ENCODE results near the gene IRF2BP2.
A peak's percentile ranks its signal among the peaks of the same experiment; 100 is the strongest.

Gene IRF2BP2

DNA sequence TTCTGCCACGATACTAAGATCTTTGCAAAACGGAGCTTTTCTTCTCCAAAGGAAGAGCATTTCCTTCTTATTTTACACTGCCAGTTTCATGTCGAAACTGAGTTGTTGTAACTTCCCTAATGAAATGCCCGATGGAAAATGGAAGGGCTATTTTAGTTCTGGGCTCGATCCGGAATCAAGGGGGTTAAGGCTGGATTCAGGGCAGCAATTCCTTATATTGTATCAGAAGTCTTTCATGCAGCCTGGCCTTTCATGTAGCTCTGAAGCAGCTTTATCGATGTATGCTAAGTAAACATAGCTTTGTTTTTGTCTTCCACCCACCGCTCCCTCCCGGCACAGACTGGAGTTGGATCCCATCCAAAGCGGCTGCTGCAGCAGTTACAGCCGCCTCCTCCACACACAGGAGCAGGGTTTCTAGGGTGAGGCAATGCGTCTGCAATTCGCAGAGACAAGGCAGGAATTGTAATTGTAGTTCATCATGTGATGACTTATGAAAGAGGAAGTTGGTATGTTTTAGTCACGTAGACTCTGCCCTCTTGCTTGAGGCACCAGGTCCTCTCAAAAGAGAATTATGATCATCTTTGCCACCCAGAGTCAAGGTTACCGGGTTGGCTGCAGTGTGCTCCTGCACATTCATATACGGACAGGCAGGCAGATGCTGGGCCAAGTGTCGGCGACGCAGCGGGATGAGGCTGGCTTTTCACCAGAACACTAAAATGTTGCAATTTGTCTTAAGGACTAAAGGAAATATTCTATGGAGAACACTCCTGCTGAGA, 2.6 kb upstream of the IRF2BP2 start:
- DNase-seq = peak; percentile 92

DNA sequence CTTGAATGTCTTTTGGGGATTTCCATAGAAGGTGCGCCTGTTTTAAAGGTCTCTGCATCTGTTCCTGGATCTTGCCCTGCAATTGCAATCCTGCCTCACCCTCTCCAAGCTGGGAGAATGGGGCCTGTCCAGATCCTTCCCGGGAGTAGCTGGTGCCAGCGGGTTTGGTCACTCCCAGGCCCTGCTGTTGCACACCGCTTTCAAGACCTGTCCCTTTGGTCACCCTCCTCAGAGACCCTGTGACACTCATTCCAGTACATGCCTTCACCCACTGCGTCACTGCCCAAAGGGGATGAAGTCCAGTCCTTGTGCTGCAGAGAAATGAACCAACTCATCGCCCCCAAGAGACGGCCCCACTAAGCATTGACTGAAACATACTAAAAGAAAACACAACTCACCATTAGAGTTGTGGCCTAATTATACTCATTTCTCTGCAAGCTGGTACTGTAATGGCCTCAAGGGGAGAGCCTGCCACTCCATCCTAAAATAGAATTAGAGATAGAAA, 1.9 kb upstream of the IRF2BP2 start:
- DNase-seq = peak; percentile 75

DNA sequence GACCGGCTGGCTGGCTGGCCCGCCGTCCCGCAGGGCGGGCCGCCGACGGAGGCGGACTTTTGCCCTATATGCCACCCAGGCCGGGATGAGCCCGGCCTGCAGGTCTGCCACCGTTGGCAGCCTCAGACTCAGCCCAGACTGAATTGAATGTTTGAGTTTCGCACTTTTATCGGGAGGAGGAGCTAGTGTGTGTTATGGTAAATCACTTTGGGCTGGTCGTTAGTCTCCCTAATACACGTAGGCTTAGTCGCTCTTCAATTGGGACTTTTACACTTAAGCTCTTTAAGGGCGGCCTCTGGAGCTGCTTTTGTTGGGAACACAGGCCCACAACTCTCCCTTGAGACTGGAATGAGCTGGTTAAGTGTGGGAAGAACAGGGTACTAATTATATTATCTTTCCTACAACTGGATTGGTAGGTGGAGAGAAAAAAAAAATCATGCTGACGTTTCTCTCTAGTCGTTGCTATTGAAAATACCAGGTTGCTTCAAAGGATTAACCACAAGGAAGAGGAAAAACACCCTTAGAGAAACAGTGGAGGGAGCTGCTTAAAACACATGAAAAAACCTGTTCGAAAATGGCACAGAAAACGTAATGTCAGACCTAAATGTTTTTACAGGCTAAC, 1.4 kb upstream of the IRF2BP2 start:
- DNase-seq = peak; percentile 74

DNA sequence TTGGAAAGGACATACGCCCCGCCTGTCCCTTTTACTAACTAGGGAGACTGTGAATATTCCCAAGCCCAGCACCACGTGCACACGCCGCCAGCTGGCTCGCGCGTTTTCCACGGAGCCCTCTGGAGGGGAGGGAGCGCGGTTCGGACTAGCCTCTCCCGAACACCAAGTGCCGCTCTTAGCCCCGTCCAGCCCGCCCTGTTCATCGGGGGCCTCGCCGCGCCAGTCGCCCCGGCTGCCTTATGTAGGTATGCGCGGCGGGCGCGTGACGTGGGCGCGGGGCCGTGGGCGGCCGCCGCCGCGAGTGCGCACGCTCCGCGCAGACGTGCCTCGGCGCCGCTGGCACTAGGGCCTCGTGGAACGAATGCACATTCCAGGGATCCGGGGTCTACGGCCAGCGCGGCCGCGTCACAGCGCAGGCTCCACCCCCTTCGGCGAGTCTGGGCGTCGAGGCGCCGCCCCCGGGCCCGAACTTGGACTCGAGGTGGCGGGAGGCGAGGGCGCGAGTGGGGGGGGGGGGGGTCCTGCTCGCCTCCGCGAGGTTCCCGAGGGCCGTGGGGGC, 767 bp upstream of the IRF2BP2 start:
- peak; percentile 99 for DNase-seq

- no peak for DNase-seq
Measured at GRCh38 chr1:234609691-234610042, 311 bp downstream of the IRF2BP2 start.

- DNase-seq = peak; percentile 7
Measured at GRCh38 chr1:234608911-234609690, 877 bp downstream of the IRF2BP2 start.

GRCh38 chr1:234608025-234608910, 1.7 kb downstream of the IRF2BP2 start:
- DNase-seq = peak; percentile 77

GRCh38 chr1:234607109-234608024, 2.6 kb downstream of the IRF2BP2 start:
- DNase-seq = peak; percentile 75

DNA sequence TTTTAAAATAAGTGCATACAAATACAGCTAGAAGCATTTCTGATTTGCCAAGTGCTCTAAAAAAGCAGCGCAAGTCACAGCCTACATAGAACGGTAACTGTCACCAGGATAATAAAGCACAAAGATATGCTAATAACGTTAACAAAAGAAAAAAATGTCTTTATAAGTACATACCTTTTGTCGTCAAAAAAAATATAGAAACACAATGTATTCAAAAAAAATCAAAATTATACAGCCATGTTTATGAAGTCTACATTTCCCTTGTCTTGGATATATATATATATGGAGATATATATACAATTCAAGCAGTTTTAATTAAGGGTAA, 3.2 kb downstream of the IRF2BP2 start:
- no peak for DNase-seq

GRCh38 chr1:234605983-234606783, 3.8 kb downstream of the IRF2BP2 start:
- DNase-seq = peak; percentile 73

- no peak for DNase-seq
Measured at GRCh38 chr1:234605399-234605982, 4.5 kb downstream of the IRF2BP2 start.

GRCh38 chr1:234604495-234605398, 5.2 kb downstream of the IRF2BP2 start:
- DNase-seq = peak; percentile 50

- DNase-seq = peak; percentile 46
Measured at GRCh38 chr1:234603221-234604204, 6.5 kb downstream of the IRF2BP2 start.

- peak; percentile 39 for DNase-seq
Measured at GRCh38 chr1:234602334-234603220, 7.4 kb downstream of the IRF2BP2 start.

DNA sequence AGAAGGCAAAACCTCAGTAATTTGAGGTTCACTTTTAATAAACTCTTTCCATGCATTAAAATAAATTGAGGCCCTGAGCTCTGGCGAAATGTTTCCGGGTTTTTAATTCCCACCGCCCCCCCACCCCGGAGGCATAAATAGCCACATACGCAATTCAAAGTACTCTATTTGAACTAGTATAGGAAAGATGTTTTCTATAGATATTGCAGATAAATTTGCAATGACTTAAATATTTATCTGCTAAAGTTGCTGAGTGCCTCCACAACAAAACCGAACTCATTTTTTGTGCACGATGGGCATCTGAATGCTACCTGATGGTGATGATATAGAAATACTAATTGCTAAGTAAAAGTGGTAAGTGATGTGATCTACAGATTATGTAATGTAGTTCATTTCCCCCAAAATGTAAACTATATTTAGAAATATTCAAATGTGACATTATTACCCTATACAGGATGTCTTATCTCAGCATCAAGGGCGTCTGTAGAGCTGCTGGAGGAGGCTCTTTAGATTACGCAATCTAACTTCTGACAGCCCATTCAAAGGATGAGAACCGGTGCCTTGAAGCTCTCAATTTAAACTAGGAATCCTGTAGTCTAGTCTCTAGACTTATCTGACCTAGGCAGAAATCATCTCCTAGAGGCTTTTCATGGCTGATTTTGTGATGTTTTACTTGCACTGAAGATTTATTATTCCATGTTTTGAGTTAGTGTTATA, 8.5 kb downstream of the IRF2BP2 start:
- no peak for DNase-seq

Measured in midbrain (tissue), 1 donor.